HG03159 (cell line): ENCODE results near the gene CXXC1.
"Not testable (repeated sequence)": the region's sequence is repeated elsewhere in the genome, so short reads cannot be mapped to it uniquely, and the experiment has no call there.

Experiments
- ATAC-seq: cut with Tn5 transposase; IDR thresholded peaks from one replicate; pipeline ENCODE4 v1.9.1; 2021; ENCODE audit warnings: mild to moderate bottlenecking, moderate library complexity; ENCODE audit not compliant: unreplicated experiment

Gene CXXC1

DNA sequence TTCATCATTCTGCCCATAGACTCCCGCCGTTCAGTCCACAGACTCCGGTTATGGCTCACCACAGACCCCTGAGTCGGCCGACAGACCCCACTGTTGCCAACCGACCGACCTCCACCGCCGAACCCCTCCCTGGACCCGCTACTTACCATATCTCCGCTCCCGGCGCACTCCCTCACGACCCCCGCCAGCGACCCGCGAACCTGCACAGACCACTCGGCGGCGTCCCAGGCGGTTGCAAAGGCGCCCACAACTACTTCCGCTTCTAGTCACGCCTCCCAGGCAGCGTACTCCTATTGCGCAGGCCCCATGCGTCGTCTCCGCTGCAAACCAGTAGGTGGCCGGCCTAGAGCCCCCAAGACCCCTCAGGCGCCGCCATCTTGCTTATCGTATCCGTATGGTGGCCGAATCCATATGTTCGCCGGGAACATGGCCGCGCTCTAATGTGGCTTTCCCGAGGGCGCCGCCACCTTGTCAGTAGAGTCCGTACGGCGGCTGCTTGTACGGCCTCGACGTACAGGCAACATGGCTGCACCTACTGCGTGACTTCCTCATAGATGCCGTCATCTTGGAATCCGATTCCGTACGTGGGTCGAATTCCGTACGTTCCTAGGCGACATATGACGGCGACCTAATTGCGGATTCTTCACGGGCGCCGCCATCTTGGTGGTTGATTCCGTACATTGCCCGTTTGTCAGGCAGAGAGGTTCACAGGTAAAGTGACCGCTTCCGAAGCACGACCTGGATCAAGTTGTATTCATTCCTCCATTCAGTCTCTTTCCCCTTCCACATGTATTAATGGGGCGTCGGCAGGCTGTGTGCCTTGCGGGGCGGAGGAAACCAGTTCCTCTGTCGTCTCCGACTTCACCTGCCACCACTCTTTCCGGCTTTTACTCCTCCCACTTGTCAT, at the start of gene CXXC1:
Gene CXXC1 (minus strand): TSS at position 252 of the 907 bp plus-strand sequence. CDS start 103 bp downstream, at position 149.
- peak; percentile 85 for ATAC-seq

DNA sequence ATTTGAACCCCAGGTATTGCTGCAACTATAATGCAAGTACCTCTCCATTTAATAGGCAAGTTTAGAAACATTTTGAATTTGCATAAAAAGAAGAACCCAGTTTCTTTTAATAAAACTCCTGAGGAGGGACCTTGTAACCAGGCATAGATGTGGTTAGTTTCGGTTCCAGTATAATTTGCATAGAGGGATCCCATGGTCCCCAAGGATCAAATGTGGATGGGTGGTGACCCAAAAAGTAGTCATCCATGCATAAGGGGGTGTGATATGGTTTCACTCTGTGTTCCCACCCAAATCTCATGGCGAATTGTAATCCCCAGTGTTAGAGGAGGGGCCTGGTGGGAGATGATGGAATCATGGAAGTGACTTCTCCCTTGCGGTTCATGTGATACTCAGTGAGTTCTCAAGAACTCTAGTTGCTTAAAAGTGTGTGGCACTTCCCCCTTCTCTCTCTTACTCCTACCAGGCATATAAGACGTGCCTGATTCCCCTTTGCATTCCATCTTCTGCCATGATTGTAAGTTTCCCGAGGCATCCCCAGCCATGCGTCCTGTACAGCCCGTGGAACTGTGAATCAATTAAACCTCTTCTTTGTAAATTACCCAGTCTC, 47.2 kb upstream of the CXXC1 start:
- ATAC-seq: peak; percentile 52

- no peak for ATAC-seq
These were observed 44.2 kb upstream of the CXXC1 start for GRCh38 chr18:50331691-50332090.

GRCh38 chr18:50330176-50330575, 42.7 kb upstream of the CXXC1 start:
- ATAC-seq: no peak

GRCh38 chr18:50327983-50328382, 40.5 kb upstream of the CXXC1 start:
- ATAC-seq: no peak

GRCh38 chr18:50320719-50321118, 33.2 kb upstream of the CXXC1 start:
- ATAC-seq: peak; percentile 65

- ATAC-seq: peak; percentile 69
These were observed 27.8 kb upstream of the CXXC1 start for GRCh38 chr18:50315100-50315871.

DNA sequence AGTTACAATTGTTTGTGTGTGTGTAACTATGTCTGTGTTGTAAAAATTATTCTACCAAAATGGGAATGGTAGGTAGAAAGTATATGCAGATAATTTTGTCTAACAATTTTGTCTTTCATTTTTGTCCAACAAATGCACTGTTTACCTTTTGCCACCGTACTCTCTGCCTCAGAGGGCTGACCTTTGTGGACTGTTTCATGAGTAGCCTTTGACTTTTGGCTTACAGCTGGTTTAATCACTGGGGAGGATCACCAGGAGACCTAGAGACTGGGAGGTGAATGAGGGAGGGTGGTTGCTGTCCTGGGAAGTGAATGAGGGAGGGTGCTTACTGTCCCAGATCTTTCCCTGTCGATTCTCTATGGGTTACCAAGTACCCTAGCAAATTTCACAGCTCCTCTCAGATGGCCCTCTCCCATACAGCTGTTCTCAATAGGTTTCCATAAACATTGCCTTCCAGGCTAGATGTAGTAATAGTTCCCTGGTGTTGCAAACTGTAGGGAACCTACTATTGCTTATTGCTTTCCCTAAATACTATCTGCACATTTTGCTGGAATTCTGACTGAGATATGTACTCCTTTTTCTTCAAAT, 26.5 kb upstream of the CXXC1 start:
- ATAC-seq: no peak

DNA sequence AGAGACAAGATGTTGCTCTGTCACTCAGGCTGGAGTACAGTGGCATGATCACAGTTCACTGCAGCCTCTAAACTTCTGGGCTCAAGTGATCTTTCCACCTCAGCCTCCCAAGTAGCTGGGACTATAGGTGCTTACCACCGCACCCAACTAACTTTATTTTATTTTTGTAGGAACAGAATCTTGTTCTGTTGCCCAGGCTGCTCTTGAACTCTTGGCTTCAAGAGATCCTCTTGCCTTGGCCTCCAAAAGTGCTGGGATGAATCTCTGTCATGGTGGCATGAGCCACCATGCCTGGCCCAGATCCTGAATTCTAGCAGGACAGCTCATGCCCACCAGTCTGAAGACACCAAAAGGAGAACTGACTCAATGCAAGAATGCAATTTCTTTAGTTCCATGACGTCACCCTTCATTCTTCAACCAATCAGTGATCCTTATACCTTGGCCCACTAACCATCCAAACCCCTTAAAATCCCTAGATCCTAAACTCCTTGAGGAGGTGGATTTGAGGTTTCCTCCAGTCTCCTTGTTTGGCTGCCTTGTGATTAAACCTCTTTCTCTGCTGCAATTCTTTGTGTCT, 25.6 kb upstream of the CXXC1 start:
- ATAC-seq: peak; percentile 22

DNA sequence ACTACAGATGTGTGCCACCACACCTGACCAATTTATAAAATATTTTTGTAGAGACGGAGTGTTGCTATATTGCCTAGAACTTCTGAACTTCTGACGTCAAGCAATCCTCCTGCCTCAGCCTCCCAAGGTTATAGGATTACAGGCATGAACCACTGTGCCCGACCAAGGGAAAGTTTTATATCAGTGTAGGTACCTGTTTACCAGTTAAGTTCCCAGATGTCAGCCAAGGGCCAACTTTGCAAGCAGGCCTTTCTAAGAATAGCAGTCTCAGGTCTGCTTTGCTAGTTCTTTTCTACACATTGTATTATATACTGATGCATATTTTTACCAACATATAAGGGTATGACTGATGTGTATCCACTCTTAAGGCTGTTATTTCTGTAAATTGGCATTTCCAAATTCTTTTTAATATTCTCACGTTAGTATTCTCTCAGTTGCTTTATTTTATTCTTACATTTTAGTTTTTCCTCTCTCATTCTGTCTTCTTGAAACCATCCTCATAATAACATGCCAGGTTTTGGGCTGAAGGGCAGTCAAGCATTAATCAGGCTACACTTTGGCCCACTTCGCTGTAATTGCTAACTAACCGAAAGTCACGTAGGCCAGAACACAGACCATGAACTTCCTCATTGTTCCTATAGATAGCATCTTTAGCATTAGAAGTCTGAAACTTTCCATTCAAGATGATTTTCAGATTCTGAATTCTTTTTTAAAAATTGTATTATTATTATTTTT, 25.0 kb upstream of the CXXC1 start:
- ATAC-seq: peak; percentile 74

DNA sequence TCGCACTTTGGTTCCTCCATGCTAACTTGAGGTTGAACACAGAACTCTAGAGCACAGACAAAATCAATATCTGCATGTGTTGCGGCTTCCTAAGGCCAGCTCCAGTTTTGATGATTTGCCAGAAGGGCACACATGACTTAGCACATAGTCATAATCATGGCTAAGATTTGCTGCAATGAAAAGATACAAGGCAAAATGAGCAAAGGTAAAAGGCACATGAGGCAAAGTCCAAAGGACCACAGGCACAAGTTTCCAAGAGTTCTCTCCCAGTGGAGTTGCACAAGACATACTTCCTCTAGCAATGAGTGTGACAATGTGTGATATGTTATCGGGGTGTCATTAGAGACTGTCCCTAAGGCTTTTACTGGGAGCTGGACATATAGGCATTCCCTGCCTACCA, 24.2 kb upstream of the CXXC1 start:
- ATAC-seq: no peak

- no peak for ATAC-seq
These were observed 22.6 kb upstream of the CXXC1 start for GRCh38 chr18:50310080-50310479.

- ATAC-seq: not testable (repeated sequence)
These were observed 21.4 kb upstream of the CXXC1 start for GRCh38 chr18:50308851-50309250.

- peak; percentile 91 for ATAC-seq
These were observed 20.4 kb upstream of the CXXC1 start for GRCh38 chr18:50307738-50308470.

DNA sequence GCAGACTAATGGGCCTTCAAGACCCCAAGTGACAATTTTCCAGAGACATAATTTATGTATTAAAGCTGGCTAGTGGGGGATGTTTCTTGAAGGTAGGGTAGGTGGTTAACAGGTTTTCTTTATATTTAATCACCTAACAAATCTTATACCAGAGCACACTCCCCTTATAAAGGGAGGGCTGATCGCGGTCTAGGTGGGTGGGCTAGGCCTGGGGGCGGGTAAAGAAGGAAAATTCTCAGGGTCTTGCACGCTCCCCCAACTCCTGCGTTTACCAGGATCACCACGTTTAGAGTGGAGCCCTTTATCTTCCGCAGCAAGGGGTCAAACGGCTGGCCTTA, 19.9 kb upstream of the CXXC1 start:
- ATAC-seq: peak; percentile 13

DNA sequence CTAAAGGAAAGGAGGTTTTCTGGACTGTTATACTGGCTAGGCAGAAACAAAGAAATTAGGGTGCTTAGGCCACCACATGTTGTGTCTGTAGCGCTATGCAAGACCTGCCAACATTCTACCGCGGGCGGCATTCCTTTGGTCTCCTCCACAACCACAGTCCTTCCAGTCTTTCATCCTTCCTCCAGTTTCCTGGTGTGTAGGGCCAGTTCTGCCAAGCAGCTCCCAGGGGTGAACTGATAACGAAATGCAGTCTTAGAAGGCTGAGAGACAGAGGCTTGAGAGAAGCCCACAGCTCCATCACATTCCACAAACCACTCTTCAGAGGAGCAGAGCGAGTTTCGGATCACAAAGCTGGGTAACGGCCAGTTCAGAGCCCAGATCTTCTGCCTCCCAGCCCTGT, 19.5 kb upstream of the CXXC1 start:
- no peak for ATAC-seq

- no peak for ATAC-seq
These were observed 13.6 kb upstream of the CXXC1 start for GRCh38 chr18:50301074-50301473.

GRCh38 chr18:50299626-50300388, 12.3 kb upstream of the CXXC1 start:
- no peak for ATAC-seq
